ENCODE measurements around the gene LYRM4. TPM values are rescaled to one million over a fixed set of nuclear protein-coding genes. Genes with fewer than 3 reads are reported as not detected.

The LYRM4 gene
- total RNA-seq, 1 experiment from 2014 or later = 44.3 TPM

- H3K9ac ChIP-seq (ENCODE audit: extremely low read depth, insufficient read length, low read length) = no peak overlapping the region
- no peak for DNase-seq
- H3K27ac ChIP-seq (ENCODE audit: insufficient read length, low read depth, low read length) = no peak overlapping the region
- H3K4ac ChIP-seq (ENCODE audit: low read depth, low read length) = no peak overlapping the region
- WGBS (ENCODE audit: extremely low coverage, insufficient read length, low lambda C conversion rate) = no CpG with 5 or more reads among the region's 4 CpGs
- H3K27me3 ChIP-seq (ENCODE audit: insufficient read depth, low read length) = peaks cover 29% of the 10 kb centered on the region; the same call in 1 of the 2 replicates
- no peak overlapping the region for H2BK15ac ChIP-seq (ENCODE audit: low read depth, low read length)
- no peak overlapping the region for H4K5ac ChIP-seq (ENCODE audit: insufficient read length, low read depth, low read length)
- H3K4me3 Mint-ChIP-seq = no peak overlapping the region
- H3K56ac ChIP-seq (ENCODE audit: insufficient read length, low read depth, low read length) = no peak overlapping the region
- peaks cover 12% of the 10 kb centered on the region in 2 experiments for H3K4me1 Mint-ChIP-seq
- no peaks in the 10 kb centered on the region for H3K79me1 ChIP-seq (ENCODE audit: insufficient read depth, low read depth, low read length, poor library complexity, severe bottlenecking)
- H2AFZ ChIP-seq (ENCODE audit: low read length) = no peak overlapping the region
- H2BK12ac ChIP-seq (ENCODE audit: insufficient read length, low read depth, low read length) = no peak overlapping the region
- H3K9me3 Mint-ChIP-seq = peaks cover 11 to 13% of the 10 kb centered on the region in 2 experiments
- H3K79me2 ChIP-seq (ENCODE audit: insufficient read depth, low read length) = no peaks in the 10 kb centered on the region
- H3K27me3 Mint-ChIP-seq (ENCODE audit: low read depth) = peaks cover 78% of the 10 kb centered on the region
- H3T11ph ChIP-seq (ENCODE audit: low read length) = no peak overlapping the region
- no peak overlapping the region for H3K23ac ChIP-seq (ENCODE audit: insufficient read length, low read depth, low read length)
- no peak for TF ChIP-seq CTCF (conservative IDR thresholded peaks at IDR 0.05)
- no peak overlapping the region for H2AK5ac ChIP-seq (ENCODE audit: insufficient read length, low read length)
- H3K27ac Mint-ChIP-seq = no peak overlapping the region
- H2BK5ac ChIP-seq (ENCODE audit: insufficient read length, low read length) = no peak overlapping the region
- no peak overlapping the region for H2BK120ac ChIP-seq (ENCODE audit: low read depth, low read length, poor library complexity, severe bottlenecking)
- H4K91ac ChIP-seq (ENCODE audit: insufficient read length, low read depth, low read length) = no peak overlapping the region
- H4K8ac ChIP-seq (replicated peaks; ENCODE audit: insufficient read length, low read depth, low read length) = no peak overlapping the region
- H3K14ac ChIP-seq (ENCODE audit: insufficient read depth, low read length) = no peak overlapping the region
- no peaks in the 10 kb centered on the region for H4K20me1 ChIP-seq (ENCODE audit: control insufficient read depth, insufficient read depth, insufficient read length)
- no peak overlapping the region for H2BK20ac ChIP-seq (ENCODE audit: low read depth, low read length, poor library complexity, severe bottlenecking)
- no peaks in the 10 kb centered on the region for H3K9me3 ChIP-seq (ENCODE audit: control insufficient read depth, low read depth, low read length)
- peaks cover 0 to 9% (median 0%) of the 10 kb centered on the region in 3 experiments; a peak in 3 of 7 replicates for H3K36me3 Mint-ChIP-seq (ENCODE audit: insufficient read depth in 1 of 3, low read depth in 3 of 3)
- no peak overlapping the region for H3K18ac ChIP-seq (ENCODE audit: insufficient read length, low read depth, low read length)
- no peaks in the 10 kb centered on the region for H3K4me1 ChIP-seq (ENCODE audit: insufficient read depth, low read length)
- peaks cover 23% of the 10 kb centered on the region for H3K23me2 ChIP-seq (ENCODE audit: insufficient read length, low read depth, low read length, poor library complexity, severe bottlenecking)
- H3K4me2 ChIP-seq (ENCODE audit: insufficient read depth, insufficient read length, low read length) = no peak overlapping the region
Measured at GRCh38 chr6:5083307-5083583, 177.5 kb downstream of the LYRM4 start.

Measured in H9 (cell line).